Measurements from ENCODE around the gene ZNF580. TPM values are rescaled to one million over a fixed set of nuclear protein-coding genes. Genes with fewer than 3 reads are reported as not detected.

ZNF580 gene
- total and polyA plus RNA-seq, 9 of the 15 experiments (the other 6 are each of a cell fraction or from before 2014, with no cell fraction given) = 2.3 to 47.4 (median 6.0) TPM

- TF ChIP-seq SREBF1 (IDR thresholded peaks at IDR 0.05; ENCODE audit: borderline replicate concordance, low read depth, low read length) = no peak
- no peak for TF ChIP-seq KLF13 (tag; IDR thresholded peaks at IDR 0.05; ENCODE audit: borderline replicate concordance, low read depth)
- TF ChIP-seq NFRKB (IDR thresholded peaks at IDR 0.05; ENCODE audit: low read depth) = 0 out of 2 replicates have a peak, but pooled peaks have one; percentile 4
- TF ChIP-seq ZFX (CRISPR knock-in tag; IDR thresholded peaks at IDR 0.05) = peak; percentile 11; the same call in 1 of the 2 replicates
Measured at GRCh38 chr19:55643887-55644176, 3.0 kb downstream of the ZNF580 start (continued).

DNA sequence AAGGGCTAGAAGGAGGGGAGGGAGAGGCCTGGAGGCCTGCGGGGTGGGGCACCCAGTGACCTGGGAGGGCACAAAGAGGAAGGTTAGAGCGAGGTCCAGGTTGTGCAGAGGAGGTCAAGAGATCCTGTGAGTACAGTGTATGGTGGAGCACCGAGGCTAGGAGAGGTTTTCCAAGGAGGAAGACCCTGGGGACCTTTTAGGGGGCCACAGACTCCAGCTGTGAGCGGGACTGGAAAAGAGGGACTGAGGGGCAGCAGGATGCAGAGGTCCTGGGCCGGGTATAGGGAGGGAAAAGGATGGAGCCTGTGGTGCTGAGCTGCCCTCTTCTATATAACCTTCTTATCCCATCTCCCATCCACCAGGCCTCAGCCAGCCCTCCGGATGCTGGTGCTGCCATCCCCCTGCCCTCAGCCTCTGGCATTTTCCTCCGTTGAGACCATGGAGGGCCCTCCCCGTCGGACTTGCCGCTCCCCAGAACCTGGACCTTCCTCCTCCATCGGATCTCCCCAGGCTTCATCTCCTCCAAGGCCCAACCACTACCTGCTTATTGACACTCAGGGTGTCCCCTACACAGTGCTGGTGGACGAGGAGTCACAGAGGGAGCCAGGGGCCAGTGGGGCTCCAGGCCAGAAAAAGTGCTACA, 3.5 kb downstream of the ZNF580 start:
- CTCF ChIA-PET (ENCODE audit: low intra/inter-chr PET ratio) = interaction anchor here (1.0 kb wide), 1 partner anchor 10 kb away, joined by 3 read pairs; no protein-coding TSS in a partner anchor
- FAIRE-seq (no peak), ATAC-seq (no peak), DNase-seq (ENCODE audit: extremely low read depth in 1 of 4, low spot score in 3 of 4) (no peak)
- POLR2A ChIA-PET = no interaction called here
- H3K27ac ChIP-seq (ENCODE audit: extremely low read depth, low read depth, low read length) = peak overlapping the region; percentile 74
- H3K79me2 ChIP-seq (ENCODE audit: control insufficient read depth, insufficient read depth, low read length) = peaks cover 79% of the 10 kb centered on the region
- in situ Hi-C loops (cut with MboI) = loop anchor here (25.0 kb wide), 2 partner anchors 507 to 668 kb away; partner anchors contain the start of genes TNNT1 and ZSCAN5A
- no peaks in the 10 kb centered on the region for H4K20me1 ChIP-seq (replicated peaks; ENCODE audit: control insufficient read depth, insufficient read depth, low read length)
- H3K4me3 ChIP-seq = peak overlapping the region; percentile 94
- H3K27me3 ChIP-seq (ENCODE audit: control insufficient read depth in 2 of 2, insufficient read depth in 2 of 2, low read length in 2 of 2) = no peaks in the 10 kb centered on the region
- H3K36me3 ChIP-seq (ENCODE audit: control insufficient read depth, insufficient read depth, low read length) = peaks cover 26% of the 10 kb centered on the region; the same call in 2 of the 3 replicates
- peak overlapping the region; percentile 88 to 98 for H3K9ac ChIP-seq (ENCODE audit: insufficient read depth in 1 of 2, low read depth in 2 of 2, low read length in 2 of 2)
- BruUV-seq (replicated peaks) = no TSS peak
- no peak overlapping the region for H2AFZ ChIP-seq (ENCODE audit: low read depth, low read length)
- TF ChIP-seq, protein P1, sequence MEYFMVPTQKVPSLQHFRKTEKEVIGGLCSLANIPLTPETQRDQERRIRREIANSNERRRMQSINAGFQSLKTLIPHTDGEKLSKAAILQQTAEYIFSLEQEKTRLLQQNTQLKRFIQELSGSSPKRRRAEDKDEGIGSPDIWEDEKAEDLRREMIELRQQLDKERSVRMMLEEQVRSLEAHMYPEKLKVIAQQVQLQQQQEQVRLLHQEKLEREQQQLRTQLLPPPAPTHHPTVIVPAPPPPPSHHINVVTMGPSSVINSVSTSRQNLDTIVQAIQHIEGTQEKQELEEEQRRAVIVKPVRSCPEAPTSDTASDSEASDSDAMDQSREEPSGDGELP (CRISPR knock-in tag; IDR thresholded peaks at IDR 0.05; ENCODE audit: borderline replicate concordance) = peak; percentile 7; the same call in 1 of the 2 replicates
- TF ChIP-seq RBM39 (optimal IDR thresholded peaks at IDR 0.05; ENCODE audit: low read depth, low read length) (peak; percentile 70), HNRNPLL (IDR thresholded peaks at IDR 0.05; ENCODE audit: low read depth, low read length, poor library complexity, severe bottlenecking) (peak; percentile 9), FOXK2 (conservative IDR thresholded peaks at IDR 0.05 in 1 of 2, IDR thresholded peaks at IDR 0.05 in 1 of 2; ENCODE audit: low read depth in 2 of 2) (no peak), RBFOX2 (IDR thresholded peaks at IDR 0.05; ENCODE audit: low read depth, low read length) (peak; percentile 31; the same call in 1 of the 2 replicates), NR1H2 (CRISPR knock-in tag; IDR thresholded peaks at IDR 0.05) (no peak), POLR2A (conservative IDR thresholded peaks at IDR 0.05) (peak; percentile 25; the same call in 1 of the 2 replicates)
- H3K4me1 ChIP-seq (replicated peaks in 1 of 2; ENCODE audit: control insufficient read depth in 2 of 2, insufficient read depth in 2 of 2, low read length in 2 of 2) = peaks cover 45 to 78% of the 10 kb centered on the region in 2 experiments
- H3K9me3 ChIP-seq (replicated peaks; ENCODE audit: control insufficient read depth, insufficient read depth, low read depth, low read length) = no peaks in the 10 kb centered on the region
- intact Hi-C loops (cut with micrococcal nuclease) = no loop called here
- peak overlapping the region; percentile 90 for H3K4me2 ChIP-seq (ENCODE audit: insufficient read depth, low read length)
- H3K9me1 ChIP-seq (ENCODE audit: control insufficient read depth, insufficient read depth, low read length) = no peaks in the 10 kb centered on the region
- 33% methylated on average over 12 of the region's 12 CpGs for WGBS (ENCODE audit: insufficient coverage, low coverage, missing lambda C conversion rate)
